ENCODE data around the gene C11orf98.
"Not testable (repeated sequence)": the region's sequence is repeated elsewhere in the genome, so short reads cannot be mapped to it uniquely, and the experiment has no call there.

C11orf98 gene

DNA sequence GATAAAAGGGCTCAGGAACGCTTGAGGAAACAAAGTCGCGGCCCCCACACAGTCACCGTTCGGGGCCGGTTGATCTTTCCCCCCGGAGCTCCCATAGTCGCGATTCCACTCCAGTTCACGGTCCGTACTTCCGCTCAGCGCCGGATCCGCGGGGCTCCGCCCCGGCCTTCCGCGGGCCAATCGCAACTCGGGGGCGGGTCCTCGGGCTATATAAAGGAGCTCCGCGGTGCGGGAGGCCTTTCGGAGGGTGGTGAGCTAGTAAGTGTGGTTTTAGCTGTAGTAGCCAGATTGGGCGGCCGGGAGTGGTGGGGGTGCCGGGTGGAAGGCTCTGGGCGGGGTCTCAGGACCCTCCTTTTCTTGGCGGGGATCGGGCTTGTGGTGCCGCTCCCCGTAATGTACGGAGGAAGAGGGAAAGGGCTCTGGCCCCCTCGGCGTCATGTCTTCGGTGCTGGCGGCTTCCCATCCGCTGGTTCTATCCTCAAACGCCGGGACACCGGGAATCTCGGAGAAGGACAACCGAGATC lies at the start of gene C11orf98, which contains the start of gene CSKMT:
TSS of gene C11orf98 (minus strand) at position 136 of the 524 bp plus-strand sequence. CDS start at position 95, 41 bp downstream.
TSS of gene CSKMT (plus strand) at position 238 of the 524 bp plus-strand sequence. CDS start 568 bp downstream, outside the sequence.
- peak; percentile 95 for DNase-seq (ENCODE audit: low spot score)

DNA sequence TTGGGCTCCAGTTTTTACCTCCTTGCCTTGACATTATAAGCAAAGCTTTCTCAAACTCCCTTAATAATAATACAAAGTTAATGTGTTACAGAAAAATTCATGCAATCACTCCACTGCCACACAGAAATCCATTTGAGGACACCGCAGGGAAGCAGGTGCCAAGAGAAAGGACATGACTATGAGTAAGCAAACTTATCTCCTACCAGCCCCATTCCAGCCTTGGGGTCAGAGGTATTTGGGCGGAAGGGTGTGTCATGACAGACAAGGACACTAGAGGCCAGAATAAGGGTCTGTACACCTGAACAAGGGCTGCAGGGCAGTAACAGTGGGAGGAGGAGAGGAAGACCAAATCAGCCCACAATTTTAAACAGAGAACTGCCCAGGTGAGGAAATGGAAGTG lies 48.3 kb upstream of the C11orf98 start:
- no peak for DNase-seq (ENCODE audit: low spot score)

GRCh38 chr11:62712861-62713260 lies 47.9 kb upstream of the C11orf98 start:
- DNase-seq (ENCODE audit: low spot score): no peak

DNA sequence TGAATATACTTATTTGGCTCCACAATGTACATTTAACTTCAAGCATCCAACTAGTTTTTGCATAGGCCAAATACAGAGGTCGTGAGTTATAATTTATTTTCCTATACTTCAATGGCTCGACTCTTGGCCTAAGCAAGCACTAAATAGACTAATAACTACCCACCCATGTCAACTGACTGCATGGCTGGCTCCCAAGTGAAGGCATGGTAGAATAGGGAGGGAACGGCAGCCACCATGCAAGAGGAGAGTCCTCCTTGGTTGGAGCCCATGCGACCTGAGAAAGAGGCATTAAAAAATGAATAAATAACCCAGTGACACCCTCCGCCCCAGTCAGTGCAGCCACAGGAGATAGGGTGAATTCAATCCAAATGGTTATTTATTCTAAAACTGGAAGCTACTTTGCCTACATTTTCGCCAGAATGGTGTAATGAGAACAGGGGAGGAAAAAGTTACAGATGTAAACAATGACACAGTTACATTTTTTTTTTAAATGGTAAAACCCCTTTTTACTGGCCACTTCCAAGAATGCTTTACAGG lies 47.3 kb upstream of the C11orf98 start:
- DNase-seq (ENCODE audit: low spot score): no peak

GRCh38 chr11:62710001-62710345 lies 45.0 kb upstream of the C11orf98 start:
- DNase-seq (ENCODE audit: low spot score): peak; percentile 56

GRCh38 chr11:62709247-62710000 lies 44.4 kb upstream of the C11orf98 start:
- DNase-seq (ENCODE audit: low spot score): peak; percentile 98

DNA sequence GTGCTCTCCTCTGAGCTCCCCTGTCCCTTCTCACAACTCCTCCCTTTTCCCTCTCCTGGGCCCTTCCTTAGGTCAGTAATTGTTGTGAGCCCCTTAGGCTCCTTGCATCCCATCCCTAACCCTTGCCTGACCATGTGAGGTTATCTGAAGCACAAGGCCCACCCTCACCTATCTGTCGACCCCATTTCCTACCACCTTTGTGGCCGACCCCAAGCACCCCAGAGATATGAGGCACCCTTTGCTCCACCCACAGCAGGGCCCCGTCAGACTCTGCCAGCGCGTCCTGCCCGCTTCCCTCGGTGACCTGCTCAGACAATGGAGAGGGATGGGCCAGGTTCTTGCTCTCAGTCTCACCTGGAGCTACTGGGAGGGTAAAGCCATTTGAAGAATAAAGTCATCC lies 43.8 kb upstream of the C11orf98 start:
- no peak for DNase-seq (ENCODE audit: low spot score)

DNA sequence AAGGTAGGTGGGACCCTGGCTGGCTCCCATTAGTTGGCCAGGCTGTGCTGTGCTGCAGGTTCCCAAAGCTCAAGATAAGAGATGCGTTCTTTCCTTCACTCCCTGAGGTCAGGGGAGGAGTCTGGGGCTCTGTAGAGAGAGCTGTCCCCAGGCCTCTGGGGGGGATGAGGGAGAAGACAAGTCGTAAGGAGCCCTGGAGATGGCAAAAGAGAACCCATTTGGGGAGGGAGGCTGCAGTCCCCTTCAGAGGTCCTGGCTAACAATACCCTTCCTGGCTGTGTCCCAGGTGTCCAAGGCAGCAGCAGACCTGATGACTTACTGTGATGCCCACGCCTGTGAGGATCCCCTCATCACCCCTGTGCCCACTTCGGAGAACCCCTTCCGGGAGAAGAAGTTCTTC lies 43.4 kb upstream of the C11orf98 start:
- no peak for DNase-seq (ENCODE audit: low spot score)

- no peak for DNase-seq (ENCODE audit: low spot score)
Observed at GRCh38 chr11:62707277-62707861, 42.4 kb upstream of the C11orf98 start, which contains the start of the genes BSCL2 and GNG3. Gene BSCL2 (minus strand): TSS chr11:62707424. CDS start chr11:62707195, 229 bp downstream. Gene GNG3 (plus strand): TSS chr11:62707676. CDS start chr11:62708296, 620 bp downstream.

DNA sequence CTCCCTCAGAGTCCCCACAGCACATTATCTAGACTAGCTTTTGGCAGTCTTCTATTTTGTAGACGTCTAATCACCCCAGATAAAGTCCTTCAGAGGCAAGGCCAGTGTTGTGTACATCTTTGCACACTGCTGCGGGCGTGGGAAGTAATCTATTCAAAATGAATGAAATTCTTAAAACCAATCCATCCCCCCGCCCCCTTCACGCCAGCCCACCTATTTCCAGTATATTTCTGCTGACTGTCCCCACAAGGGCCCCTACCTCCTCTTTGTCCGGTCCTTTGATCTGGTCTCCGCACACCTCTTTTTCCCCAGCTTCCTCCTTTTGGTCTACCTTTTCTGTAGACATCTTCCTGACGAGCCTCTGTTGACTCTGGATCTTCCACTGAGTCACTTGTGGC lies 41.8 kb upstream of the C11orf98 start:
- DNase-seq (ENCODE audit: low spot score): no peak

DNA sequence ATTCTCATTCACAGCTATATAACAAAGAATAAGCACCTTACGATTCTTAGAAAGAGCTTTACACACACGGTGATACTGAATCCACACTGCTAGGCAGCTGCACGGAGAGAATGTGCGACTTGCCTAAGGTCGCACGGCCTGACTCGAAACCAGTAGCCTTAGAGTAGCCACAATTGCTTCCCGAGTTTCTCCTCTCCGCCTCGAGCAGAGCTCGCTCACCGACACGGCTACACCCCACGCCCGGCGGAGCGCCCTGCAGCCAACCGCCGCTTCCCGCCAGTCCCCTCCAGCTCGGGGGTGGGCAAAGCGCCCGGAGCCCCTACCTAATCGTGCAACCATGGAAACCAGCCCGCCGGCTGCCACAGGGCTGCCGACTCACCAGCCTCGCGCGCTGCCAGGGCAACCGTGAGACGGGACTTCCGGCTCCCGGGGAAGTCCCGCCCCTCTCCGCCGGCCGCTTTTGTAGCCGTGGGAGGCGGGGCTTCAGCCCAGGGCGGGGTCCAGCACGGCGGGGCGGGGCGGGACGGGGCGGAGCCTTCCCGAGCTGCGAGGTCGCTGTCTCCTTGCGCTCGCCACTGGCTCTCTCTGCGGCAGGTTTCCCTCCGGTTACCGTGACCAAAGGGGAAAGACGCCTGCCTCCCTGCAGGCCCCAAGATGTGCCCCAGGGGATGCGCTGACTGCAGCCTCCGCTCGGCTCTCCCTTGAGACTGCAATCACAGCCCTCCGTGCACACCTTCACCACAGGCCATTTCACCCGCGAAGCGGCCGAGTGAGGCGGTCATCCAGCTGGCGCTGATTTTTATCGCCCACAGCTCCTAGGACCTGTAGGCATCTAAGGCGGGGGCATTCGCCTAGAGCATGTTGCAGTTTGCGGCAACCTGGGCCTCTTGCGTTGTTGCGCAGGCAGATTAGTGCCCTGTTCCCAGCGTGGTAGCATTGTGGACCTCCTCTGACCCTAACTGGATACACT lies 41.2 kb upstream of the C11orf98 start:
- DNase-seq (ENCODE audit: low spot score): peak; percentile 95

DNA sequence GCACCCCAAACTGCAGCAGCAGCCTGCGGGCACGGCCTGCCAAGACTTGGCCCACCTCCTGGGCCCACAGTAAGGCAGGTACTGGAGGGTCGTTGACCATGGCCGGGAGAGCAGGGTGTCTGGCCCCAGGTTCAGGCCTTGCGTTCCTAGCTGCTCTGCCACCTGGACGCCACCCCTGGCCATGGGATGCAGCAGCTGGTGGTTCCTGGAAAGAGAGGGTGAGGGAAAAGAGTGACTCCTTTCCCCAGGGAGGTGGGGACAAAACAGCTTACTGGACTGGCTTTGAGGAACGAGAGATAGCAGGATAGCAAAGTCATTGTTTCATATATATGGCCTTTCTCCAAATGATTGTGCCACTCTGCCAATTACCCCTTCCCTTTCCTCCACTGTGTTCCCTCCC lies 40.4 kb upstream of the C11orf98 start:
- no peak for DNase-seq (ENCODE audit: low spot score)

GRCh38 chr11:62703921-62704320 lies 38.9 kb upstream of the C11orf98 start:
- DNase-seq (ENCODE audit: low spot score): not testable (repeated sequence)

DNA sequence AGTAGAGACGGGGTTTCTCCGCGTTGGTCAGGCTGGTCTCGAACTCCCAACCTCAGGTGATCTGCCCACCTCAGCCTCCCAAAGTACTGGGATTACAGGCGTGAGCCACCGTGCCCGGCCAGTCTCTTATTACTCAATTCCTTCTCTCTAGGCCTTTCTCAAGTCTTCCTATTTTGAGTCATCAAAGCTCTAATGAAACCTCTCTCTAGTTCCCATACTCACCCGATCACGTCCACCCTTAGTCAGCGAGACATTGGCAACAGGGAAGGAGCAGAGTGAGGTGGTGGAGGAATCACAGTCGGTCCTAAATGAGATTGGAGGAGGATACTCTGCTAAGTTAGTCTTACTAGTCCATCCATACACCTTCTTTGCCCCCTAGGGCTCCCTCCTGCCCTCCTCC lies 37.2 kb upstream of the C11orf98 start:
- no peak for DNase-seq (ENCODE audit: low spot score)

DNA sequence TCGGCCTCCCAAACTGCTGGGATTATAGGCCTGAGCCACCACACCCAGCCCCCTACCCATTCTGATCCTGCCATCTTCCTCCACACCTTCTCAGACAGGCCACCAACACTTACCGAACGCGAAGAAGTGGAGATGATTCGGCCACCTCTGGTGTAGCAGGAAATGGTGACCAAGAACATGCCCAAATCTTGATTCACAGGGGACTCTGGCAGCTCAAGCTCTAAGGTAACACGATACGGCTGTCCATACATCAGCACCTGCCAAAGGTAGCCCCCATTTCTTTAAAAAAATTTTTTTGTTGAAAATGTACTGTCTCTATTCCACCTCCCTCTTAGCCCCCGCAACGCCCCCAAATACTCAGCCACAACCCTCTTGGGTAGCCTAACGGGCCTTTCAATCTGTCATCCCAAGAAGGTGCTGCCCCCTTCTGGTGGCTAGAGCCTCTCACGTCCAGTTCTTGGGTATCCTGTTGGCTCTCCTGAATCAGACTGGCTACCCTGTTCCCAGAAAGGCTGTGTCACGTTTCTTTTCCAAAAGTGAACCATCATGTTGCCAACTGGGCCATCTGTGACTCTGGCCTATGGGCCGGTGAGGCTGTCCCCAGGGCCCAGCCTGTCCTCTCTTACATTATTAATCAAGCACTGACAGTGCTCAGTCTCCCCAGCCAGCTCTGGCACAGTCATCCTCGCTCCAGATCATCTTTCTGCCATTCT lies 29.6 kb upstream of the C11orf98 start:
- DNase-seq (ENCODE audit: low spot score): peak; percentile 81

- not testable (repeated sequence) for DNase-seq (ENCODE audit: low spot score)
Observed at GRCh38 chr11:62693624-62694023, 28.6 kb upstream of the C11orf98 start.

GRCh38 chr11:62689421-62690183 lies 24.6 kb upstream of the C11orf98 start, which contains the start of gene LRRN4CL:
Gene LRRN4CL (minus strand): TSS chr11:62689530. CDS start chr11:62688508, 1,022 bp downstream.
- DNase-seq (ENCODE audit: low spot score): no peak

DNA sequence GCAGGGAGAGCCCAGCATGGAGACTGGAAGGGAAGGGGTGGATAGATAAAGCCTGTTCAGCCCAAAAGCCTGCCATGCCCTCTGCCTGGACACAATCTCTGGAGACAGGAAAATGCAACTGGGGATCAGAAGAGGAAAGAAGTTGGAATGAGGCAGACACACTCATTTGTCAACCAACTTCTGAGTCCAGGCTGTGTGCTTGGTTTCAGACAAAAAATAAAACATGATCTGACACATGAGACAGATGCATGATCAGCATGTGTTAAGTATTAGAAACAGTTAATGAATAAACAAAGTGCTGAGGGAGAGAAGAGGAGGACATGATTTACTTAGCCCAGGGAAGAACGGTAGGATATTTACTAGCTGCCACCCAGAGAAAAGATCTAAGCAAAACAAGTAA lies 23.5 kb upstream of the C11orf98 start:
- DNase-seq (ENCODE audit: low spot score): no peak

- no peak for DNase-seq (ENCODE audit: low spot score)
Observed at GRCh38 chr11:62687508-62688396, 22.7 kb upstream of the C11orf98 start.

Data from NAMALWA (cell line).